MM.1S (cell line): Measurements from ENCODE around the gene DOLPP1.

Experiments used
- DNase-seq: peaks from one replicate; pipeline ENCODE4 v3.0.0-alpha.2; 2015
- H2AFZ ChIP-seq: fragments of 300-600 bp; sonication (generic); 2 replicates; pipeline ENCODE4 v1.6.0; 2016; ENCODE audit warnings: antibody characterized with exemption, low read length
- H3F3A ChIP-seq: fragments of 300-600 bp; sonication (generic); 2 replicates; pipeline ENCODE4 v1.6.1; 2016; ENCODE audit warnings: mild to moderate bottlenecking, antibody characterized with exemption, low read length, moderate library complexity, mixed read lengths; ENCODE audit not compliant: insufficient read depth
- H3K27ac ChIP-seq: fragments of 300-600 bp; sonication (generic); 2 replicates; pipeline ENCODE4 v1.5.1; 2016; ENCODE audit warnings: mild to moderate bottlenecking, low read length
- H3K27me3 ChIP-seq: fragments of 300-600 bp; sonication (generic); replicated peaks from 2 replicates; pipeline ENCODE4 v1.6.0; 2016; ENCODE audit warnings: low read length; ENCODE audit not compliant: insufficient read depth
- H3K36me3 ChIP-seq: fragments of 300-600 bp; sonication (generic); replicated peaks from 2 replicates; pipeline ENCODE4 v1.6.1; 2016; ENCODE audit warnings: mild to moderate bottlenecking, low read length, mixed read lengths; ENCODE audit not compliant: insufficient read depth
- H3K4me1 ChIP-seq: fragments of 300-600 bp; sonication (generic); 2 replicates; pipeline ENCODE4 v1.6.1; 2016; ENCODE audit warnings: low read length, mixed read lengths
- H3K4me2 ChIP-seq: fragments of 300-600 bp; sonication (generic); 2 replicates; pipeline ENCODE4 v1.6.0; 2016; ENCODE audit warnings: low read depth, low read length
- H3K4me3 ChIP-seq: fragments of 300-600 bp; sonication (generic); 2 replicates; pipeline ENCODE4 v1.5.1; 2016; ENCODE audit warnings: low read length, mixed read lengths
- H3K79me2 ChIP-seq: fragments of 300-600 bp; sonication (generic); 2 replicates; pipeline ENCODE4 v1.6.1; 2016; ENCODE audit warnings: mixed run types, low read length, mixed read lengths
- H3K9ac ChIP-seq: fragments of 300-600 bp; sonication (generic); 2 replicates; pipeline ENCODE4 v1.6.1; 2016; ENCODE audit warnings: low read length, mixed read lengths
- H3K9me2 ChIP-seq: fragments of 300-600 bp; sonication (generic); replicated peaks from 2 replicates; pipeline ENCODE4 v1.6.1; 2016; ENCODE audit warnings: mild to moderate bottlenecking, low read length, mixed read lengths; ENCODE audit not compliant: insufficient read depth
- H3K9me3 ChIP-seq: fragments of 300-600 bp; sonication (generic); replicated peaks from 2 replicates; pipeline ENCODE4 v1.6.1; 2016; ENCODE audit warnings: mild to moderate bottlenecking, low read length, mixed read lengths; ENCODE audit not compliant: insufficient read depth
- H4K20me1 ChIP-seq: fragments of 300-600 bp; sonication (generic); 2 replicates; pipeline ENCODE4 v1.6.1; 2016; ENCODE audit warnings: mild to moderate bottlenecking, low read length, moderate library complexity, mixed read lengths; ENCODE audit not compliant: insufficient read depth
- EZH2 ChIP-seq: fragments of 300-600 bp; sonication (generic); optimal IDR thresholded peaks from 2 replicates; pipeline ENCODE3; 2017; ENCODE audit warnings: low read depth, mild to moderate bottlenecking, antibody characterized with exemption, low read length, mixed read lengths
- EZH2phosphoT487 ChIP-seq: fragments of 300-600 bp; sonication (generic); IDR thresholded peaks from 2 replicates; pipeline ENCODE4 v1.6.1; 2018; ENCODE audit warnings: antibody characterized with exemption, low read length
- TF ChIP-seq, protein P1 (sequence below): fragments of 300-600 bp; sonication (generic); IDR thresholded peaks from 2 replicates; pipeline ENCODE4 v1.5.1; 2016; ENCODE audit warnings: antibody characterized with exemption, low read length, mixed read lengths

The DOLPP1 gene, protein sequence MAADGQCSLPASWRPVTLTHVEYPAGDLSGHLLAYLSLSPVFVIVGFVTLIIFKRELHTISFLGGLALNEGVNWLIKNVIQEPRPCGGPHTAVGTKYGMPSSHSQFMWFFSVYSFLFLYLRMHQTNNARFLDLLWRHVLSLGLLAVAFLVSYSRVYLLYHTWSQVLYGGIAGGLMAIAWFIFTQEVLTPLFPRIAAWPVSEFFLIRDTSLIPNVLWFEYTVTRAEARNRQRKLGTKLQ

GRCh38 chr9:129080601-129081387 lies at the start of gene DOLPP1:
Gene DOLPP1 (plus strand): TSS chr9:129081111. CDS start chr9:129081132, 21 bp downstream.
- peak; percentile 99 for DNase-seq
- H3F3A ChIP-seq, result no peaks in the 10 kb centered on the region
- no peaks in the 10 kb centered on the region for H3K9me3 ChIP-seq
- H3K4me1 ChIP-seq, result peaks cover 11% of the 10 kb centered on the region
- H4K20me1 ChIP-seq, result no peaks in the 10 kb centered on the region
- TF ChIP-seq EZH2phosphoT487 (no peak), EZH2 (no peak)
- TF ChIP-seq, protein P1, sequence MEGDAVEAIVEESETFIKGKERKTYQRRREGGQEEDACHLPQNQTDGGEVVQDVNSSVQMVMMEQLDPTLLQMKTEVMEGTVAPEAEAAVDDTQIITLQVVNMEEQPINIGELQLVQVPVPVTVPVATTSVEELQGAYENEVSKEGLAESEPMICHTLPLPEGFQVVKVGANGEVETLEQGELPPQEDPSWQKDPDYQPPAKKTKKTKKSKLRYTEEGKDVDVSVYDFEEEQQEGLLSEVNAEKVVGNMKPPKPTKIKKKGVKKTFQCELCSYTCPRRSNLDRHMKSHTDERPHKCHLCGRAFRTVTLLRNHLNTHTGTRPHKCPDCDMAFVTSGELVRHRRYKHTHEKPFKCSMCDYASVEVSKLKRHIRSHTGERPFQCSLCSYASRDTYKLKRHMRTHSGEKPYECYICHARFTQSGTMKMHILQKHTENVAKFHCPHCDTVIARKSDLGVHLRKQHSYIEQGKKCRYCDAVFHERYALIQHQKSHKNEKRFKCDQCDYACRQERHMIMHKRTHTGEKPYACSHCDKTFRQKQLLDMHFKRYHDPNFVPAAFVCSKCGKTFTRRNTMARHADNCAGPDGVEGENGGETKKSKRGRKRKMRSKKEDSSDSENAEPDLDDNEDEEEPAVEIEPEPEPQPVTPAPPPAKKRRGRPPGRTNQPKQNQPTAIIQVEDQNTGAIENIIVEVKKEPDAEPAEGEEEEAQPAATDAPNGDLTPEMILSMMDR, result no peak
- H3K27ac ChIP-seq, result peak within 1 kb of the TSS; percentile 50; the same call in 1 of the 2 replicates
- H3K79me2 ChIP-seq, result peaks cover 39% of the 10 kb centered on the region
- H3K4me2 ChIP-seq, result peak within 1 kb of the TSS; percentile 96
- H3K36me3 ChIP-seq, result no peaks in the 10 kb centered on the region
- peak within 1 kb of the TSS; percentile 70 for H3K9ac ChIP-seq
- peak within 1 kb of the TSS; percentile 92 for H2AFZ ChIP-seq
- H3K4me3 ChIP-seq, result peak within 1 kb of the TSS; percentile 94
- no peaks in the 10 kb centered on the region for H3K27me3 ChIP-seq
- H3K9me2 ChIP-seq, result no peaks in the 10 kb centered on the region

DNA sequence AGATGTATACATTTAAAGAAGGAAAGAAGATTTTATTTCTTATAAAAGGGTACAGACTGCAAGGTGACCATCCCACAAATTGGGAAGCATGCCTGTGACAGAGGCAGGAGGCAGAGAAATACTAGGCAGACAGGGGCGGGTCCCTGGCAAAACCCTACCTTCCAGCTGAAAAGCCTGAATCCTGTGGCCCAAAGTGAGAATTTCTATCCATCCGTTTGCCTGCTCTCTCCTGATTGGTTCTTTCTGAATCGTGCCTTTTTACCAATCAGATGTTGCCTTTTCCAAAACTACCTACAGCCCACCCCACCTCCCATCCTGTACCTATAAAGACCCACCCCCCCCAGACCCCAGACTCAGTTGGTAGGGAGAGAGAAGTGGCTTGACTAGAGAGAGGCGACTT lies 49.4 kb upstream of the DOLPP1 start:
- no peak overlapping the region for H3K27ac ChIP-seq
- H3K4me3 ChIP-seq, result no peak overlapping the region
- no peak overlapping the region for H3K4me2 ChIP-seq
- TF ChIP-seq EZH2phosphoT487 (no peak), EZH2 (no peak)
- TF ChIP-seq, protein P1, result no peak
- H3K27me3 ChIP-seq, result no peaks in the 10 kb centered on the region
- H2AFZ ChIP-seq, result no peak overlapping the region
- H3K36me3 ChIP-seq, result no peaks in the 10 kb centered on the region
- H3F3A ChIP-seq, result peaks cover 5% of the 10 kb centered on the region; the same call in 1 of the 2 replicates
- H3K4me1 ChIP-seq, result no peaks in the 10 kb centered on the region
- no peaks in the 10 kb centered on the region for H4K20me1 ChIP-seq
- DNase-seq, result no peak
- no peak overlapping the region for H3K9ac ChIP-seq
- H3K9me3 ChIP-seq, result no peaks in the 10 kb centered on the region
- peaks cover 15% of the 10 kb centered on the region for H3K79me2 ChIP-seq
- no peaks in the 10 kb centered on the region for H3K9me2 ChIP-seq

DNA sequence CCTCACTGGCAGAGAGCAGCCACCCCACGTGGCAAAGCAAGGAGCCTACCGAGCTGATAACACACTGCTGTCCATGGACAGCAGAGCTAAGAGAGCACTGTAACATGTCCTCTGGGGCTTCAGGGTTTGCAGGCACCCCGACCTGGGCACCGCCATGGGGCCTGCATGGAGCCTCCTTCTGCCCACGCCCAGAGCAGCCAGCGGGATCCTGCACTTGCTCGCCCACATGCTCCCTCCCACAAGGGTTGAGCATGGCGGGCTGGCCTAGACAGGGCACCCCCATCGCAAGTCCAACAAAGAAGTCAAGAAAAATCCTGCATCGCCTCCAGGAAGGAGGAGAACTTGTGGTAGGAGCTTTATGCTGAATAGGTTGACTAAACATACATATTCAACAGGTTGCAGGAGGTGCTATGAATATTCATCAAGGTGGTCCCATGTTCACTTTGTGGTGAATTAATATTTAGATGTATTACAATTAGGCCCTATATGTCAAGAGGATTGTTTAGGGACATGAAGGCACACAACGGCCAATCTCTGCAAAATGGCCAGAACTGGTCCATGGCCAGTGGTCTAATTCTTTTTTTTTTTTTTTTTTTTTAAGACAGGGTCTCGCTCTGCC lies 48.3 kb upstream of the DOLPP1 start:
- no peak overlapping the region for H3K4me3 ChIP-seq
- no peaks in the 10 kb centered on the region for H3K9me3 ChIP-seq
- no peak for DNase-seq
- no peak for TF ChIP-seq EZH2
- TF ChIP-seq, protein P1, result no peak
- TF ChIP-seq EZH2phosphoT487, result no peak
- no peak overlapping the region for H3K4me2 ChIP-seq
- no peak overlapping the region for H3K27ac ChIP-seq
- no peaks in the 10 kb centered on the region for H3K9me2 ChIP-seq
- H3K36me3 ChIP-seq, result no peaks in the 10 kb centered on the region
- no peaks in the 10 kb centered on the region for H4K20me1 ChIP-seq
- no peaks in the 10 kb centered on the region for H3K27me3 ChIP-seq
- no peak overlapping the region for H3K9ac ChIP-seq
- peaks cover 5% of the 10 kb centered on the region; the same call in 1 of the 2 replicates for H3F3A ChIP-seq
- no peak overlapping the region for H2AFZ ChIP-seq
- peaks cover 4% of the 10 kb centered on the region for H3K4me1 ChIP-seq
- H3K79me2 ChIP-seq, result peaks cover 15% of the 10 kb centered on the region
